Progenitor cell of endocrine pancreas (in vitro differentiated cells): ENCODE results near the gene ZNF469. TPM values are rescaled to one million over a fixed set of nuclear protein-coding genes. Genes with fewer than 3 reads are reported as not detected.

Experiments
- DNase-seq: peaks from one replicate; pipeline ENCODE4 v3.0.0; 2021; ENCODE audit warnings: low spot score; ENCODE audit not compliant: unreplicated experiment
- H3K27ac Mint-ChIP-seq: 2 replicates; pipeline ENCODE4 v1.8.0; 2021; ENCODE audit warnings: mild to moderate bottlenecking, moderate library complexity, mixed read lengths
- H3K27me3 Mint-ChIP-seq: 2 replicates; pipeline ENCODE4 v1.8.0; 2021; ENCODE audit warnings: mixed read lengths
- H3K36me3 Mint-ChIP-seq: 2 replicates; pipeline ENCODE4 v1.8.0; 2022; ENCODE audit warnings: mixed read lengths; ENCODE audit not compliant: insufficient read depth
- H3K4me1 Mint-ChIP-seq: 2 replicates; pipeline ENCODE4 v1.8.0; 2021; ENCODE audit warnings: low read depth, mixed read lengths
- H3K4me3 Mint-ChIP-seq: 2 replicates; pipeline ENCODE4 v1.8.0; 2021; ENCODE audit warnings: low read depth, mild to moderate bottlenecking, moderate library complexity, mixed read lengths
- H3K9me3 Mint-ChIP-seq: 2 replicates; pipeline ENCODE4 v1.8.0; 2021; ENCODE audit warnings: low read depth, mixed read lengths
- CTCF ChIP-seq: fragments of 200-600 bp; sonication (generic); IDR thresholded peaks from one replicate; pipeline ENCODE4 v1.5.0; 2021; ENCODE audit warnings: antibody characterized with exemption, mild to moderate bottlenecking; ENCODE audit not compliant: unreplicated experiment
- total RNA-seq: library from RNA; stranded (reverse); gene quantifications from 2 replicates; pipeline ENCODE4 v1.2.1, GENCODE V29; 2021

The ZNF469 gene
- total RNA-seq, 1 donor from 2014 or later, result 0.05 TPM

- TF ChIP-seq CTCF, result no peak
- no peak overlapping the region for H3K27ac Mint-ChIP-seq
- H3K36me3 Mint-ChIP-seq, result no peaks in the 10 kb centered on the region
- no peaks in the 10 kb centered on the region for H3K9me3 Mint-ChIP-seq
- no peak overlapping the region for H3K4me3 Mint-ChIP-seq
- DNase-seq, result no peak
- H3K4me1 Mint-ChIP-seq, result no peaks in the 10 kb centered on the region
- H3K27me3 Mint-ChIP-seq, result peaks cover 3% of the 10 kb centered on the region
Observed at GRCh38 chr16:88348377-88349152, 34.2 kb upstream of the ZNF469 start.

DNA sequence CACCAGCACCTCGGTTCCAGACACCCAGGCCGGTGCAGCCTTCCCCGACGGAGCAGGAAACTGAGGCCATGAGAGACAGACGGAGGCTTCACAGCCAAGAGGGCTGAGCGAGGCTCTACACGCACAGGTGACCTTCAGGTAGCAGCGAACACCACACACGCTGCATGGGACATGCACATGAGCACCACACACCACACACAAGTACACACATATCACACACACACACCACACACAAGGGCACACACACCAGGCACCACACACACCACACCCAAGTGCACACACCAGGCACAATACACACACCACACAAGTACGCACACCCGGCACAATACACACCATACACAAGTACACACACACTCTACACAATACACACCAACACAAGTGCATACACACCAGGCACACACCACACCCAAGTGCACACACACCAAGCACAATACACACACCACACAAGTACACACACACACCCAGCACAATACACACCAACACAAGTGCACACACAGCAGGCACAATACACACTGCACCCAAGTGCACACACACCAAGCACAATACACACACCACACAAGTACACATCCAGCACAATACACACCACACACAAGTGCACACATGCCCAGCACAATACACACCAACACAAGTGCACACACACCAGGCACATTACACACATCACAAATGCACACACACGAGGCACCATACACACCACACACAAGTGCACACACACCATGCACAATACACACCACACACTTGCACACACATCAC, 33.4 kb upstream of the ZNF469 start:
- Mint-ChIP-seq H3K27me3 (no peaks in the 10 kb centered on the region), H3K27ac (no peak overlapping the region)

DNA sequence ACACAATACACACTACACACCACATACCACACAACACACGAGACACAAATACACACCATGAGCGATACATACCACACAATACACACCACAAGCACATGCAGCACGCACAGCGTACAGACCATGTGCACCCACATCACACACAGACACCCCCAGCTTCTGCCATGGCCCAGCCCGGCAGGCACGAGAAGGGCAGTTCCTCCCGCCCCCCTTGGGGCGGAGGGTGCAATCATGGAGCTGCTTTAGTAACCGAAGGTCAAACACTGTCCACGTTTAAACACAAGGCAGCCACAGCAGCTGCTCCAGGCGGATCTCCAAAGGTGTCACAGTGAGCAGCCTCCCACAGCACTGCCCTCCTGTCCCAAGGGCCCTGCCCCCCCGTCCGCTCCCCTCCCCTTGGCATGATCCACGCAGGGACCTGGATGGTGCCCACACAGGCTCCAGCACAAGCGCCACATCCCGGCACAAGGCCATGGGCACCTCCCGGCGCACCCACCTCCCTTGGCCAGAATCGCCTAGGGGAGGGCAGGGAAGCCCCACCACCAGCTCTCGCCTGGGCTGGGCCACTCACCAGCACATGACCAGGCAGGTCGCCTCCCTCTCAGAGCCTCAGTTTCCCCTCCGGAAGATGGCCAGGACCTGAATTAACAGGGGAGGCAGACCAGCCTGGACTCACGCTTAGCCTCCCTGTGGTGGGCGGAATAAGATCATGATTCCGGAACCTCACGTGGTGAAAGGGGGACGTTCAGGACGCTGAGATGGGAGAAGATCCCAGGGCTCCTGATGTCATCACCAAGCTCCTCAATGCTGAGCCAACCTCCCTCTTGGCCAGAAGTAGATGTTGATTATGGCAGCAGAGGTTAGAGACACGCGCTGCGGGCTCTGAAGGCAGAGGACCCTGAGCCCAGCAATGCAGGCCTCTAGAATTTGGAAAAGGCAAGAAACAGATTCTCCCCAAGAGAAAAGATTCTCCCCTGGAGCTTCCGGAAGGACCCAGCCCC, 32.6 kb upstream of the ZNF469 start:
- no peak overlapping the region for H3K4me3 Mint-ChIP-seq

More for the DNA sequence above, 33.4 kb upstream of the ZNF469 start:
- H3K9me3 Mint-ChIP-seq, result no peaks in the 10 kb centered on the region
- no peak overlapping the region for H3K4me3 Mint-ChIP-seq
- no peaks in the 10 kb centered on the region for H3K36me3 Mint-ChIP-seq
- no peak for DNase-seq
- no peak for TF ChIP-seq CTCF
- H3K4me1 Mint-ChIP-seq, result no peaks in the 10 kb centered on the region

GRCh38 chr16:88350922-88351321, 31.8 kb upstream of the ZNF469 start:
- Mint-ChIP-seq H3K27me3 (no peaks in the 10 kb centered on the region), H3K4me1 (no peaks in the 10 kb centered on the region), H3K27ac (no peak overlapping the region), H3K9me3 (no peaks in the 10 kb centered on the region), H3K36me3 (no peaks in the 10 kb centered on the region), H3K4me3 (no peak overlapping the region)
- DNase-seq, result no peak
- no peak for TF ChIP-seq CTCF

More for the DNA sequence above, 32.6 kb upstream of the ZNF469 start:
- H3K36me3 Mint-ChIP-seq, result no peaks in the 10 kb centered on the region
- no peaks in the 10 kb centered on the region for H3K4me1 Mint-ChIP-seq
- TF ChIP-seq CTCF, result no peak
- H3K27ac Mint-ChIP-seq, result no peak overlapping the region
- H3K27me3 Mint-ChIP-seq, result no peaks in the 10 kb centered on the region
- no peak for DNase-seq
- H3K9me3 Mint-ChIP-seq, result no peaks in the 10 kb centered on the region
